PC-3 (cell line): ENCODE results near the gene PEX11B.

Source experiments
- CTCF ChIP-seq: fragments of 300-600 bp; sonication (generic); conservative IDR thresholded peaks from 2 replicates; pipeline ENCODE4 v1.5.1; 2017; ENCODE audit warnings: antibody characterized with exemption, low read depth, mild to moderate bottlenecking, low read length
- EZH2 ChIP-seq: fragments of 300-600 bp; sonication (generic); IDR thresholded peaks from one replicate; pipeline ENCODE4 v1.6.1; 2017; ENCODE audit warnings: antibody characterized with exemption, mild to moderate bottlenecking, low read length; ENCODE audit not compliant: unreplicated experiment
- EZH2phosphoT487 ChIP-seq: fragments of 300-600 bp; sonication (generic); IDR thresholded peaks from 2 replicates; pipeline ENCODE4 v1.6.1; 2018; ENCODE audit warnings: mild to moderate bottlenecking, antibody characterized with exemption, low read length, borderline replicate concordance

- no peak for TF ChIP-seq CTCF
- no peak for TF ChIP-seq EZH2
- TF ChIP-seq EZH2phosphoT487, result no peak
Observed at GRCh38 chr1:145918144-145918991, at the start of gene PEX11B.
